Ishikawa (cell line): Measurements from ENCODE around the gene FNBP1.

Experiments used
- CEBPB ChIP-seq: IDR thresholded peaks from 2 replicates; pipeline ENCODE4 v1.6.1; 2012
- EGR1 ChIP-seq: IDR thresholded peaks from 2 replicates; pipeline ENCODE4 v1.6.1; 2012
- EP300 ChIP-seq: IDR thresholded peaks from 2 replicates; pipeline ENCODE4 v1.6.1; 2012; ENCODE audit warnings: borderline replicate concordance
- FOXM1 ChIP-seq: IDR thresholded peaks from 2 replicates; pipeline ENCODE4 v1.6.1; 2012; ENCODE audit warnings: low read depth, borderline replicate concordance
- NFIC ChIP-seq: IDR thresholded peaks from 2 replicates; pipeline ENCODE4 v1.6.1; 2012
- TAF1 ChIP-seq: IDR thresholded peaks from 2 replicates; pipeline ENCODE4 v1.6.1; 2012; ENCODE audit warnings: low read depth, mild to moderate bottlenecking
- USF1 ChIP-seq: IDR thresholded peaks from 2 replicates; pipeline ENCODE4 v1.6.1; 2012
- TF ChIP-seq, protein P1 (sequence below): IDR thresholded peaks from 2 replicates; pipeline ENCODE4 v1.6.1; 2012; ENCODE audit warnings: low read depth, mild to moderate bottlenecking

DNA sequence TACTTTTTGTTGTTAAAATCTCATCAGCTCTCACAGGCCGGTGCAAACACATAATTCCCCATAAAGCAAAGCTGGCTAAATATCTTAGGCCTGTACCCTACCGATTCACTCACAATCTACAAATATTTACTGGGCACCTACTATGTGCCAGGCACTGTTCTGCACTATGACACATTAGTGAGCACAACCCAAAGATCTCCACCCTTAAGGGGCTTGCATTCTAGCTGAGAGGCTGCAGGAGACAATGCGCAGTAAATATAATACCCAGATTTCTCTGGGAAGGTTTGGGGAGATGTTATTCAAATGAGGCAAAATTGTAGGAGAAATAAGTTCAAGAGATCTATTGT lies 53.7 kb downstream of the FNBP1 start:
- TF ChIP-seq USF1 = no peak
- TF ChIP-seq, protein P1, sequence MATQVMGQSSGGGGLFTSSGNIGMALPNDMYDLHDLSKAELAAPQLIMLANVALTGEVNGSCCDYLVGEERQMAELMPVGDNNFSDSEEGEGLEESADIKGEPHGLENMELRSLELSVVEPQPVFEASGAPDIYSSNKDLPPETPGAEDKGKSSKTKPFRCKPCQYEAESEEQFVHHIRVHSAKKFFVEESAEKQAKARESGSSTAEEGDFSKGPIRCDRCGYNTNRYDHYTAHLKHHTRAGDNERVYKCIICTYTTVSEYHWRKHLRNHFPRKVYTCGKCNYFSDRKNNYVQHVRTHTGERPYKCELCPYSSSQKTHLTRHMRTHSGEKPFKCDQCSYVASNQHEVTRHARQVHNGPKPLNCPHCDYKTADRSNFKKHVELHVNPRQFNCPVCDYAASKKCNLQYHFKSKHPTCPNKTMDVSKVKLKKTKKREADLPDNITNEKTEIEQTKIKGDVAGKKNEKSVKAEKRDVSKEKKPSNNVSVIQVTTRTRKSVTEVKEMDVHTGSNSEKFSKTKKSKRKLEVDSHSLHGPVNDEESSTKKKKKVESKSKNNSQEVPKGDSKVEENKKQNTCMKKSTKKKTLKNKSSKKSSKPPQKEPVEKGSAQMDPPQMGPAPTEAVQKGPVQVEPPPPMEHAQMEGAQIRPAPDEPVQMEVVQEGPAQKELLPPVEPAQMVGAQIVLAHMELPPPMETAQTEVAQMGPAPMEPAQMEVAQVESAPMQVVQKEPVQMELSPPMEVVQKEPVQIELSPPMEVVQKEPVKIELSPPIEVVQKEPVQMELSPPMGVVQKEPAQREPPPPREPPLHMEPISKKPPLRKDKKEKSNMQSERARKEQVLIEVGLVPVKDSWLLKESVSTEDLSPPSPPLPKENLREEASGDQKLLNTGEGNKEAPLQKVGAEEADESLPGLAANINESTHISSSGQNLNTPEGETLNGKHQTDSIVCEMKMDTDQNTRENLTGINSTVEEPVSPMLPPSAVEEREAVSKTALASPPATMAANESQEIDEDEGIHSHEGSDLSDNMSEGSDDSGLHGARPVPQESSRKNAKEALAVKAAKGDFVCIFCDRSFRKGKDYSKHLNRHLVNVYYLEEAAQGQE = no peak
- TF ChIP-seq EP300 = no peak
- TF ChIP-seq EGR1 = no peak
- no peak for TF ChIP-seq NFIC
- TF ChIP-seq TAF1 = no peak
- TF ChIP-seq FOXM1 = no peak
- TF ChIP-seq CEBPB = no peak
